Motor neuron (in vitro differentiated cells): Measurements from ENCODE around the gene ARHGAP5. TPM values are rescaled to one million over a fixed set of nuclear protein-coding genes. Genes with fewer than 3 reads are reported as not detected.

Experiments used
- ATAC-seq, 8 experiments: fragments of 200-7000 bp; cut with Tn5 transposase; replicated peaks in 6 of 8; 2 replicates each; pipeline ENCODE4 v1.8.0; 2021; ENCODE audit warnings: mild to moderate bottlenecking in 8 of 8, moderate library complexity in 8 of 8
- H3K27ac ChIP-seq, 2 donors: fragments of 250-450 bp; sonication (Bioruptor Pico); 2 replicates each; pipeline ENCODE4 v1.9.0; 2021; ENCODE audit warnings: antibody characterized with exemption in 2 of 2, mild to moderate bottlenecking in 2 of 2, moderate library complexity in 1 of 2
- H3K4me1 ChIP-seq, 2 donors: fragments of 250-450 bp; sonication (Bioruptor Pico); replicated peaks in 1 of 2; 2 replicates each; pipeline ENCODE4 v1.6.1; 2021; ENCODE audit warnings: antibody characterized with exemption in 2 of 2, mild to moderate bottlenecking in 2 of 2, moderate library complexity in 1 of 2
- H3K4me3 ChIP-seq, 5 donors: fragments of 250-450 bp; sonication (Bioruptor Pico); 2 replicates each; pipeline ENCODE4 v1.9.0; 2021; ENCODE audit warnings: antibody characterized with exemption in 5 of 5, mild to moderate bottlenecking in 5 of 5, moderate library complexity in 4 of 5
- WGBS, 10 experiments: fragments of 450-650 bp; shearing (Covaris generic); methylation state at CpG; one replicate each; pipeline ENCODE4 v1.0.0; 2022; 5-methylcytosine and 5-hydroxymethylcytosine counted together
- in situ Hi-C, 9 experiments: fragments of 400-800 bp; cut with MboI; loops; one replicate each; pipeline ENCODE4 v1.15.0; 2021; ENCODE audit warnings: low sequenced_read_pairs in 9 of 9, low pct_unique_long_range_greater_than_20kb in 2 of 9; ENCODE audit not compliant: unreplicated experiment in 9 of 9
- total RNA-seq, 8 experiments: library from RNA; unstranded; fragments of 300-600 nt; gene quantifications; 2 replicates each; pipeline versions ENCODE4 v1.2.3 to v1.2.4, GENCODE V29; 2022

Gene ARHGAP5
- total RNA-seq, 8 experiments from 2014 or later = 36.1 to 156 (median 122) TPM

DNA sequence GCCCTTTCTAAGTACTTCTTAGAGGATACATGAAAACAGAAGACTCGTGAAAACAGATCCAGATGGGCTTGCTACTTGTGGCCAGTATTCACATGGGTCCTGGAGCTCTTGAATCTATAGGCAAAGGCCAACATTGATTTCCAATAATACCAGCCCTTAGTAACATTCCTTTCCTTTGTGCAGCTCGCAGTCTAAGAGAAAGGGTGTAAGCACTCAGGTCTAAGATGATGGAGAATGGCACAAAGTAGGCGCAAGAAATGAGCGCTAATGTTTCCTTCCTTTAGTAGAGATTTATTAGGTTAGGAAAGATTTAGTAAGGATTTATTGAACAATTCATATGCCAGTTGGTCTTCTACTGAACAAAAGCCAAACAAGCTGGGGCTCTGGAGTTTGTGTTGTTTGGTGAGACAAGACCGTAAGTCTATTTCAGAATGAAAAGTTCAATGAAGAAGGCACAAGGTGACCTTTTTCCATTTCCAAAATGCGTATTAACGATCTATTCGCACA, 125.4 kb downstream of the ARHGAP5 start:
- WGBS, 10 experiments = 0 to 40% (median 2%) methylated on average over 1 to 8 of the region's 8 CpGs
- ATAC-seq = no peak
- H3K27ac ChIP-seq = peak overlapping the region; percentile 98
- in situ Hi-C loops = no loop called here
- H3K4me3 ChIP-seq = peak overlapping the region; percentile 55 to 81 (median 59)
- no peaks in the 10 kb centered on the region for H3K4me1 ChIP-seq

GRCh38 chr14:32202998-32203882, 126.1 kb downstream of the ARHGAP5 start, which contains the start of gene RNU6-8:
Gene RNU6-8 (minus strand): TSS chr14:32203269.
- in situ Hi-C loops = no loop called here
- WGBS, 10 experiments = 0 to 11% (median 0%) methylated on average over 1 to 40 of the region's 57 CpGs
- Histone ChIP-seq H3K27ac (peak within 1 kb of the TSS; percentile 98), H3K4me1 (no peaks in the 10 kb centered on the region), H3K4me3 (peak within 1 kb of the TSS; percentile 55 to 81 (median 59))
- ATAC-seq = peak; percentile 61 to 89 (median 79)

GRCh38 chr14:32203928-32204357, 126.8 kb downstream of the ARHGAP5 start:
- peak overlapping the region; percentile 55 to 81 (median 59) for H3K4me3 ChIP-seq
- peak in 1 of 8 experiments; percentile 2 for ATAC-seq
- in situ Hi-C loops = no loop called here
- no peaks in the 10 kb centered on the region for H3K4me1 ChIP-seq
- WGBS, 10 experiments = 0 to 23% (median 8%) methylated on average over 1 to 14 of the region's 14 CpGs
- H3K27ac ChIP-seq = no peak overlapping the region

- ATAC-seq = no peak
- 75 to 100% (median 96%) methylated on average over 1 to 3 of the region's 3 CpGs; no CpG with 5 or more reads in 1 of the 10 experiments for WGBS, 10 experiments
- no peaks in the 10 kb centered on the region for H3K4me1 ChIP-seq
- no peak overlapping the region for H3K27ac ChIP-seq
- no peak overlapping the region for H3K4me3 ChIP-seq
- in situ Hi-C loops = no loop called here
These were observed 128.4 kb downstream of the ARHGAP5 start for GRCh38 chr14:32205554-32205953.

GRCh38 chr14:32205984-32206383, 128.9 kb downstream of the ARHGAP5 start:
- Histone ChIP-seq H3K27ac (no peak overlapping the region), H3K4me1 (no peaks in the 10 kb centered on the region), H3K4me3 (no peak overlapping the region)
- 53 to 88% (median 80%) methylated on average over 2 to 4 of the region's 4 CpGs; no CpG with 5 or more reads in 5 of the 10 experiments for WGBS, 10 experiments
- in situ Hi-C loops = no loop called here
- ATAC-seq = no peak

DNA sequence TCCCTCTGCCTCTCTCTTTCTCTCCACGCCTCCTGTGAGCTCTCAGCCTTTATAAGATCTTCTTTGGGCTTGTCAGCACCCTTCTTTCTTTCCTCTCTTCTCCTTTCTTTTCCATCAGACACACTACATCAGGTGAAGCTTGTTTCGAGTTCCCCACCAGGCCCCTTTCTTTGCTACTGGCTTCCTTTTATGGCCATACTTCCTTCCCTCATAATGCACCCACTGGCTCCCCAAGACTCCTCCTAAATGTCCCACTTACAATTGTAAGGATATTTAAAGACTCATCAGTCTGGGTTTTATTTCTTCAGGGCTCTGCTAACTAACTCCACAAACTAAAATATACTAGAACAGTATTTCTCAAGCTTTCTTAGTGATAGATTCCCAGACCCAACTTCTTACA, 129.4 kb downstream of the ARHGAP5 start:
- ATAC-seq = no peak
- in situ Hi-C loops = no loop called here
- WGBS, 10 experiments = 17 to 77% (median 48%) methylated on average over 1 to 2 of the region's 2 CpGs; no CpG with 5 or more reads in 3 of the 10 experiments
- Histone ChIP-seq H3K4me1 (no peaks in the 10 kb centered on the region), H3K27ac (no peak overlapping the region), H3K4me3 (no peak overlapping the region)

- peak in 1 of 8 experiments; percentile 57 for ATAC-seq
- in situ Hi-C loops = no loop called here
- no peaks in the 10 kb centered on the region for H3K4me1 ChIP-seq
- WGBS, 10 experiments = 0 to 100% (median 59%) methylated on average over 1 to 3 of the region's 3 CpGs; no CpG with 5 or more reads in 3 of the 10 experiments
- H3K4me3 ChIP-seq = no peak overlapping the region
- H3K27ac ChIP-seq = no peak overlapping the region
These were observed 131.4 kb downstream of the ARHGAP5 start for GRCh38 chr14:32208490-32208889.

Other genes with a start within 250 kb of the ARHGAP5 start
- not detected for gene RNU6-7, start 124.7 kb downstream of the ARHGAP5 start, total RNA-seq
- not detected for gene RNU6-8, start 126.0 kb downstream of the ARHGAP5 start, total RNA-seq